ENCODE data around the gene SPNS2. TPM values are rescaled to one million over a fixed set of nuclear protein-coding genes. Genes with fewer than 3 reads are reported as not detected.

Gene SPNS2
- total RNA-seq, 4 donors from 2014 or later = 25.1 to 76.3 (median 49.6) TPM

DNA sequence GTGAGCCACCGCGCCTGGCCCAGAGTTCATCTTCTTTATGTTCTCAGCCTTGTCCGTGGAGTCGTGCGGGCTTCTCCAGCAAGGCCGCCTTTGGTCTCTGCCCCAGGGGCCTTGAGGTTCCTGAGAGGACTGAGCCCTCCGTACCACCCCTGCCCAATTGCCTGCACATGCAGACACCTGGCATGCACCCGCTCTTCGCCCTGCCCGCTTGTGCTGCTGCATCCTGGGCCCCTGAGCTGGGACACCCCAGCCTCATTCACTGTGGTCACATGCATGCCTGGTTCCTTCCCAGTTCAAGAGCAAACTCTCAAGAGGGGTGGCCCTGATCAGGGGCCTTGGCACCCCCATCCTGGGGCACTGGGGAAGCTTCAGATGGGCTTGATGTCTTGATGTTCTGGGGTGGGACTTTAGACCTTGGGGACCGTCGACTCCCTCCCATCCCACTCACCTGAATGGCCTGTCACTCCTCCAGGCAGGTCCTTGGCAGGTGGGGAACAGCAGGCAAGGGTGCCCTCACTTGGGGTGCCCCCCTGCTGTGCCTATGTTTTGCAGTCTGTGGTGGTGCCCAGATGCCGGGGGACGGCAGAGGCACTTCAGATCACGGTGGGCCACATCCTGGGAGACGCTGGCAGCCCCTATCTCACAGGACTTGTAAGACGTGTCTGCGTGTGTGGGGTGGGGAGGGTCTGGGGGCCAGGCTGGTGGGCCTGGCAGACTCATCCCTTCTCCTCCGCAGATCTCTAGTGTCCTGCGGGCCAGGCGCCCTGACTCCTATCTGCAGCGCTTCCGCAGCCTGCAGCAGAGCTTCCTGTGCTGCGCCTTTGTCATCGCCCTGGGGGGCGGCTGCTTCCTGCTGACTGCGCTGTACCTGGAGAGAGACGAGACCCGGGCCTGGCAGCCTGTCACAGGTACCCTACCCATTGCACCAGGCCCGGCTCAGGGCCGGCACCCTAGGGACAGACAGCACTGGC, 12.7 kb upstream of the SPNS2 start:
- Histone ChIP-seq H3K9me3 (no peaks in the 10 kb centered on the region), H3K36me3 (no peaks in the 10 kb centered on the region), H3K27me3 (peaks cover 3% of the 10 kb centered on the region), H3K4me3 (no peak overlapping the region), H3K4me1 (peaks cover 14% of the 10 kb centered on the region), H3K27ac (no peak overlapping the region)
- WGBS = 83% methylated on average over 19 of the region's 31 CpGs
- TF ChIP-seq, protein P1, sequence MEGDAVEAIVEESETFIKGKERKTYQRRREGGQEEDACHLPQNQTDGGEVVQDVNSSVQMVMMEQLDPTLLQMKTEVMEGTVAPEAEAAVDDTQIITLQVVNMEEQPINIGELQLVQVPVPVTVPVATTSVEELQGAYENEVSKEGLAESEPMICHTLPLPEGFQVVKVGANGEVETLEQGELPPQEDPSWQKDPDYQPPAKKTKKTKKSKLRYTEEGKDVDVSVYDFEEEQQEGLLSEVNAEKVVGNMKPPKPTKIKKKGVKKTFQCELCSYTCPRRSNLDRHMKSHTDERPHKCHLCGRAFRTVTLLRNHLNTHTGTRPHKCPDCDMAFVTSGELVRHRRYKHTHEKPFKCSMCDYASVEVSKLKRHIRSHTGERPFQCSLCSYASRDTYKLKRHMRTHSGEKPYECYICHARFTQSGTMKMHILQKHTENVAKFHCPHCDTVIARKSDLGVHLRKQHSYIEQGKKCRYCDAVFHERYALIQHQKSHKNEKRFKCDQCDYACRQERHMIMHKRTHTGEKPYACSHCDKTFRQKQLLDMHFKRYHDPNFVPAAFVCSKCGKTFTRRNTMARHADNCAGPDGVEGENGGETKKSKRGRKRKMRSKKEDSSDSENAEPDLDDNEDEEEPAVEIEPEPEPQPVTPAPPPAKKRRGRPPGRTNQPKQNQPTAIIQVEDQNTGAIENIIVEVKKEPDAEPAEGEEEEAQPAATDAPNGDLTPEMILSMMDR (IDR thresholded peaks at IDR 0.05) = no peak
- TF ChIP-seq EP300 (IDR thresholded peaks at IDR 0.05) = no peak
- TF ChIP-seq POLR2AphosphoS5 (IDR thresholded peaks at IDR 0.05) = no peak
- no peak for TF ChIP-seq POLR2A (IDR thresholded peaks at IDR 0.05)
- peak in 1 of 2 donors; percentile 55 for DNase-seq (ENCODE audit: low spot score in 2 of 2)

DNA sequence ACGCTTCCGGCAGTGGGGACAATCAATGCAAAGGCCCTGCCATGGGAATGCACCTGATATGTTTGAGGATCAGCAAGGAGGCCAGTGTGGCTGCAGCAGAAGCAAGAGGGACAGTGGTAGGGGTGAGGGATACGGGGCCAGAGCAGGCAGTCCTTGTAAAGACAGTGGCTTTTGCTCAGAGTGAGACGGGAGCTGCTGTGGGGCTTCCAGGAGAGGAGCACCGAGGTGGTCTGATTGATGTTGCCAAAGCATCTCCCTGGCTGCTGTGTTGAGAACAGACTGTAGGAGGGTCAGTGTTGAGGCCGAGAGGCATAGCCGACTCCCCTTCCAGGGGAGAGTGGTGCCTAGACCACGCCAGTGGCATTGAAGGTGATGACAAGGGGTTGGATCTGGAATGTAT, 11.4 kb upstream of the SPNS2 start:
- Histone ChIP-seq H3K4me1 (peaks cover 8% of the 10 kb centered on the region), H3K36me3 (no peaks in the 10 kb centered on the region), H3K27ac (no peak overlapping the region), H3K27me3 (peaks cover 3% of the 10 kb centered on the region), H3K4me3 (no peak overlapping the region), H3K9me3 (no peaks in the 10 kb centered on the region)
- TF ChIP-seq POLR2A (IDR thresholded peaks at IDR 0.05) (no peak), POLR2AphosphoS5 (IDR thresholded peaks at IDR 0.05) (no peak), EP300 (IDR thresholded peaks at IDR 0.05) (no peak)
- TF ChIP-seq, protein P1 (IDR thresholded peaks at IDR 0.05) = no peak
- no peak for DNase-seq (ENCODE audit: low spot score in 2 of 2)
- WGBS = 84% methylated on average over 8 of the region's 8 CpGs

DNA sequence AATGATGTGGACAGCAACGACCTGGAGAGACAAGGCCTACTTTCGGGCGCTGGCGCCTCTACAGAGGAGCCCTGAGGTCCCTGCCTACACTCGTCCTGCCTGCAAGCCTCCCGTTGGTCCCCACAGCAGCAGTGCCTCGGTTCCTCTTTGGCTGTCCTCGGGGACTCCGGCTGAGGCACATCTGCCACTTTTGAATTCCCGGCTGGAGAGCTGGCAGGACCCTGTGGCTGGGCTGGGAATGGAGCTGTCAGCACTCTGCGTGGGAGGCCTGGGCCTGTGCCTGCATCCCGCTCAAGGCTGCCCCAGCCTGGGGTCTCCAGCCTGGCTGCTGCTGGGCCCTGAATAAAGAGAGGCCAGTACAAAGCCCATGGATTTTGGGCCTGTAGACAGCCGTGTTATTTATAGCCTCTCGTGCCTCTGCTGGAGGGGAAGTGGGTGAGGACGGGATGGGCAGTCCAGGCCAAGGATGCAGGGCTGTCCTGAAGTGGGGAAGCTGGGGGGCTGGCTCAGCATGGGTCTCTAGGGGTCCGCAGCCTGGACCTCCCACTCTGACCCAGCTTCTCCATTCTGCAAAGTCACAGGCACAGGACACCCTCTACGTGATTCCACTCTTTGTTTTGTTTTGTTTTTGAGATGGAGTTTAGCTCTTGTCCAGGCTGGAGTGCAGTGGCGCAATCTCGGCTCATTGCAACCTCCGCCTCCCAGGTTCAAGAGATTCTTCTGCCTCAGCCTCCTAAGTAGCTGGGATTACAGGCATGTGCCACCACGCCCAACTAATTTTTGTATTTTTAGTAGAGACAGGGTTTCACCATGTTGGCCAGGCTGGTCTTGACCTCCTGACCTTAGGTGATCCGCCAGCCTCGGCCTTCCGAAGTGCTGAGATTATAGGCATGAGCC, 10.6 kb upstream of the SPNS2 start:
- no peak overlapping the region for H3K4me3 ChIP-seq
- H3K27me3 ChIP-seq = peaks cover 1% of the 10 kb centered on the region
- no peaks in the 10 kb centered on the region for H3K36me3 ChIP-seq
- no peak for DNase-seq (ENCODE audit: low spot score in 2 of 2)
- WGBS = 88% methylated on average over 11 of the region's 24 CpGs
- H3K9me3 ChIP-seq = no peaks in the 10 kb centered on the region
- TF ChIP-seq, protein P1 (IDR thresholded peaks at IDR 0.05) = no peak
- TF ChIP-seq POLR2AphosphoS5 (IDR thresholded peaks at IDR 0.05) (no peak), EP300 (IDR thresholded peaks at IDR 0.05) (no peak), POLR2A (IDR thresholded peaks at IDR 0.05) (no peak)
- peaks cover 4% of the 10 kb centered on the region for H3K4me1 ChIP-seq
- no peak overlapping the region for H3K27ac ChIP-seq

DNA sequence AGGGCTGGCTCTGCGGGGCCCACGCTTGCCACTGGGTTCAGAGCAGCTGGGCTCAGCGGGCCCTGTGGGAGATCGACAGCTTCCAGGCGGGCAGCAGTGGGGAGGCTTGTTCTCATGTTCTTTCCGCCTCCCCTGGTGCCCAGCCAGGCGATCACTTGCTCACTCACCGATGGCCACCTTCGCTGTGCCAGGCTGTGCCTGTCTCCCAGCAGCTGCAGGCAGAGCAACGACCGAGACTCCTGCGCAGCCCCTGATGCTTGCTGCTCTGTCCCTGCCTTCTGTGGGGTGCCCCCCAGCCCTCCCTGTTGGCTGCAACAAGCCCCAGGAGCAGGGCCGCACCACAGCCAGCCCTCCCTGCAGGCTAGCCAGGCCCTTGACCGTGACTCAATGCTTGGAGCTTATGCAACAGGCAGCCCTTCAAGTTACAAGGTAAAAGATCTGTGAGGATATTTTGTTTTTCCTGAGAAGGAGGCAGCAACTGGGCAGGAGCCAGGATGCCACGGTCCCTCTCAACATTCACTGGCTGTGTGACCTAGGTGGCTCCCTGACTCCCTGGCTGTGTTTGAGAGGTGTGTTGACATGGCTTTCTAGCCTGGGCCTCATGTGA, 9.6 kb upstream of the SPNS2 start:
- no peak for TF ChIP-seq EP300 (IDR thresholded peaks at IDR 0.05)
- TF ChIP-seq POLR2AphosphoS5 (IDR thresholded peaks at IDR 0.05) = no peak
- TF ChIP-seq, protein P1 (IDR thresholded peaks at IDR 0.05) = no peak
- TF ChIP-seq POLR2A (IDR thresholded peaks at IDR 0.05) = no peak
- Histone ChIP-seq H3K9me3 (no peaks in the 10 kb centered on the region), H3K27ac (no peak overlapping the region), H3K4me1 (no peaks in the 10 kb centered on the region), H3K36me3 (no peaks in the 10 kb centered on the region), H3K4me3 (no peak overlapping the region), H3K27me3 (no peaks in the 10 kb centered on the region)
- no peak for DNase-seq (ENCODE audit: low spot score in 2 of 2)
- WGBS = 90% methylated on average over 9 of the region's 15 CpGs
